Endothelial cell (in vitro differentiated cells): ENCODE measurements around the gene BTBD6. TPM values are rescaled to one million over a fixed set of nuclear protein-coding genes. Genes with fewer than 3 reads are reported as not detected.

Source experiments
- DNase-seq: peaks from one replicate; pipeline ENCODE4 v3.0.0; 2021; ENCODE audit warnings: low spot score
- H3K27ac Mint-ChIP-seq: one replicate; pipeline ENCODE4 v1.8.0; 2021; ENCODE audit warnings: mixed read lengths, inconsistent platforms; ENCODE audit not compliant: unreplicated experiment
- H3K27me3 Mint-ChIP-seq: one replicate; pipeline ENCODE4 v1.8.0; 2021; ENCODE audit warnings: mild to moderate bottlenecking, moderate library complexity, mixed read lengths, inconsistent platforms; ENCODE audit not compliant: unreplicated experiment
- H3K36me3 Mint-ChIP-seq: one replicate; pipeline ENCODE4 v1.8.0; 2021; ENCODE audit warnings: mild to moderate bottlenecking, low read depth, mixed read lengths, inconsistent platforms; ENCODE audit not compliant: unreplicated experiment
- H3K4me1 Mint-ChIP-seq: one replicate; pipeline ENCODE4 v1.8.0; 2021; ENCODE audit warnings: mild to moderate bottlenecking, mixed read lengths, inconsistent platforms; ENCODE audit not compliant: unreplicated experiment
- H3K4me3 Mint-ChIP-seq: one replicate; pipeline ENCODE4 v1.8.0; 2021; ENCODE audit warnings: mild to moderate bottlenecking, mixed read lengths, inconsistent platforms; ENCODE audit not compliant: unreplicated experiment
- H3K9me3 Mint-ChIP-seq: one replicate; pipeline ENCODE4 v1.8.0; 2021; ENCODE audit warnings: mixed read lengths, inconsistent platforms; ENCODE audit not compliant: unreplicated experiment
- CTCF ChIP-seq: fragments of 200-600 bp; sonication (generic); IDR thresholded peaks from one replicate; pipeline ENCODE4 v1.5.0; 2021; ENCODE audit warnings: antibody characterized with exemption; ENCODE audit not compliant: unreplicated experiment
- total RNA-seq: library from RNA; stranded (reverse); fragmentation: NEBNext Ultra II Directional; extraction: Animal tissue kit (Norgen Biotek cat#: 25700); gene quantifications from one replicate; pipeline ENCODE4 v1.2.1, GENCODE V29; 2021; ENCODE audit not compliant: unreplicated experiment

The BTBD6 gene
- total RNA-seq, 1 donor from 2014 or later, result 45.1 TPM

- Mint-ChIP-seq H3K4me3 (no peak overlapping the region), H3K36me3 (peaks cover 4% of the 10 kb centered on the region), H3K4me1 (no peaks in the 10 kb centered on the region), H3K27me3 (no peaks in the 10 kb centered on the region), H3K9me3 (no peaks in the 10 kb centered on the region), H3K27ac (no peak overlapping the region)
- DNase-seq, result no peak
- no peak for TF ChIP-seq CTCF
These were observed 10.5 kb downstream of the BTBD6 start for GRCh38 chr14:105258846-105259245.

- no peaks in the 10 kb centered on the region for H3K36me3 Mint-ChIP-seq
- H3K4me3 Mint-ChIP-seq, result no peak overlapping the region
- H3K9me3 Mint-ChIP-seq, result no peaks in the 10 kb centered on the region
- no peak for DNase-seq
- no peaks in the 10 kb centered on the region for H3K27me3 Mint-ChIP-seq
- no peak overlapping the region for H3K27ac Mint-ChIP-seq
- H3K4me1 Mint-ChIP-seq, result no peaks in the 10 kb centered on the region
- no peak for TF ChIP-seq CTCF
These were observed 12.6 kb downstream of the BTBD6 start for GRCh38 chr14:105260959-105261358.

GRCh38 chr14:105261781-105262180 is 13.4 kb downstream of the BTBD6 start:
- peaks cover 7% of the 10 kb centered on the region for H3K36me3 Mint-ChIP-seq
- H3K27ac Mint-ChIP-seq, result no peak overlapping the region
- H3K9me3 Mint-ChIP-seq, result no peaks in the 10 kb centered on the region
- no peak for TF ChIP-seq CTCF
- H3K27me3 Mint-ChIP-seq, result no peaks in the 10 kb centered on the region
- no peak for DNase-seq
- H3K4me1 Mint-ChIP-seq, result no peaks in the 10 kb centered on the region
- H3K4me3 Mint-ChIP-seq, result no peak overlapping the region

- Mint-ChIP-seq H3K4me3 (no peak overlapping the region), H3K27ac (no peak overlapping the region), H3K36me3 (peaks cover 19% of the 10 kb centered on the region), H3K27me3 (peaks cover 8% of the 10 kb centered on the region), H3K4me1 (no peaks in the 10 kb centered on the region), H3K9me3 (no peaks in the 10 kb centered on the region)
- TF ChIP-seq CTCF, result no peak
- DNase-seq, result no peak
These were observed 19.7 kb downstream of the BTBD6 start for GRCh38 chr14:105267820-105268548.

GRCh38 chr14:105268736-105269354 is 20.5 kb downstream of the BTBD6 start:
- no peaks in the 10 kb centered on the region for H3K9me3 Mint-ChIP-seq
- peaks cover 8% of the 10 kb centered on the region for H3K27me3 Mint-ChIP-seq
- DNase-seq, result no peak
- no peaks in the 10 kb centered on the region for H3K4me1 Mint-ChIP-seq
- no peak overlapping the region for H3K27ac Mint-ChIP-seq
- TF ChIP-seq CTCF, result no peak
- H3K36me3 Mint-ChIP-seq, result peaks cover 19% of the 10 kb centered on the region
- H3K4me3 Mint-ChIP-seq, result no peak overlapping the region
